Mesodermal cell (in vitro differentiated cells): Measurements from ENCODE around the gene CNIH3.

Experiments
- H3K27ac ChIP-seq: 2 replicates; pipeline ENCODE4 v1.7.0; 2013; ENCODE audit warnings: mild to moderate bottlenecking, low read depth, low read length, moderate library complexity; ENCODE audit not compliant: severe bottlenecking
- H3K36me3 ChIP-seq: 2 replicates; pipeline ENCODE4 v1.7.1; 2013; ENCODE audit warnings: mild to moderate bottlenecking, low read length, moderate library complexity; ENCODE audit not compliant: control insufficient read depth, insufficient read depth
- H3K4me1 ChIP-seq: one replicate; pipeline ENCODE4 v1.7.1; 2013; ENCODE audit warnings: mild to moderate bottlenecking, low read length; ENCODE audit not compliant: insufficient read depth, control insufficient read depth, poor library complexity, severe bottlenecking
- H3K4me3 ChIP-seq: 2 replicates; pipeline ENCODE4 v1.7.0; 2013; ENCODE audit warnings: low read length, control low read depth, mild to moderate bottlenecking; ENCODE audit not compliant: insufficient read depth, poor library complexity, severe bottlenecking; ENCODE audit errors: extremely low read depth
- H3K9me3 ChIP-seq: 2 replicates; pipeline ENCODE4 v1.7.1; 2013; ENCODE audit warnings: mild to moderate bottlenecking, low read length, moderate library complexity; ENCODE audit not compliant: control insufficient read depth
- WGBS, 2 experiments: methylation state at CpG; one replicate each; pipeline ENCODE4 v1.1.5; 2013; ENCODE audit warnings: missing lambda C conversion rate in 2 of 2; ENCODE audit not compliant: insufficient coverage in 2 of 2; 5-methylcytosine and 5-hydroxymethylcytosine counted together

CNIH3 gene

GRCh38 chr1:224589006-224589405, 27.1 kb upstream of the CNIH3 start:
- 76 to 79% methylated on average over 5 to 6 of the region's 6 CpGs for WGBS, 2 experiments
- H3K27ac ChIP-seq, result peak overlapping the region; percentile 52

GRCh38 chr1:224591326-224591725, 24.8 kb upstream of the CNIH3 start:
- H3K9me3 ChIP-seq, result peaks cover 4% of the 10 kb centered on the region

More at GRCh38 chr1:224589006-224589405, 27.1 kb upstream of the CNIH3 start:
- peaks cover 5% of the 10 kb centered on the region for H3K4me1 ChIP-seq
- no peaks in the 10 kb centered on the region for H3K36me3 ChIP-seq
- H3K9me3 ChIP-seq, result peaks cover 4% of the 10 kb centered on the region
- H3K4me3 ChIP-seq, result no peak overlapping the region

GRCh38 chr1:224592636-224593582, 23.2 kb upstream of the CNIH3 start:
- peaks cover 5% of the 10 kb centered on the region for H3K4me1 ChIP-seq
- WGBS, 2 experiments, result 83 to 84% methylated on average over 4 to 5 of the region's 6 CpGs
- H3K36me3 ChIP-seq, result no peaks in the 10 kb centered on the region
- no peak overlapping the region for H3K4me3 ChIP-seq
- H3K9me3 ChIP-seq, result peaks cover 4% of the 10 kb centered on the region
- no peak overlapping the region for H3K27ac ChIP-seq

More at GRCh38 chr1:224591326-224591725, 24.8 kb upstream of the CNIH3 start:
- H3K27ac ChIP-seq, result no peak overlapping the region
- no peak overlapping the region for H3K4me3 ChIP-seq
- no peaks in the 10 kb centered on the region for H3K36me3 ChIP-seq
- WGBS, 2 experiments, result no CpG with 5 or more reads among the region's 1 CpG
- peaks cover 5% of the 10 kb centered on the region for H3K4me1 ChIP-seq

GRCh38 chr1:224594360-224594759, 21.8 kb upstream of the CNIH3 start:
- Histone ChIP-seq H3K9me3 (no peaks in the 10 kb centered on the region), H3K4me3 (no peak overlapping the region), H3K27ac (no peak overlapping the region), H3K4me1 (peaks cover 4% of the 10 kb centered on the region), H3K36me3 (no peaks in the 10 kb centered on the region)
- WGBS, 2 experiments, result 88 to 95% methylated on average over 2 of the region's 3 CpGs

- Histone ChIP-seq H3K27ac (no peak overlapping the region), H3K4me1 (peaks cover 3% of the 10 kb centered on the region), H3K9me3 (no peaks in the 10 kb centered on the region), H3K36me3 (no peaks in the 10 kb centered on the region), H3K4me3 (no peak overlapping the region)
Observed at GRCh38 chr1:224594851-224595250, 21.3 kb upstream of the CNIH3 start.

GRCh38 chr1:224605482-224606181, 10.5 kb upstream of the CNIH3 start:
- no peaks in the 10 kb centered on the region for H3K4me1 ChIP-seq
- H3K9me3 ChIP-seq, result peaks cover 14% of the 10 kb centered on the region
- WGBS, 2 experiments, result 95 to 99% methylated on average over 8 to 9 of the region's 11 CpGs
- no peak overlapping the region for H3K4me3 ChIP-seq
- H3K27ac ChIP-seq, result no peak overlapping the region
- H3K36me3 ChIP-seq, result no peaks in the 10 kb centered on the region

GRCh38 chr1:224607188-224608148, 8.6 kb upstream of the CNIH3 start:
- no peak overlapping the region for H3K27ac ChIP-seq
- peaks cover 14% of the 10 kb centered on the region for H3K9me3 ChIP-seq
- WGBS, 2 experiments, result 79% methylated on average over 2 to 4 of the region's 5 CpGs
- H3K36me3 ChIP-seq, result no peaks in the 10 kb centered on the region
- H3K4me1 ChIP-seq, result no peaks in the 10 kb centered on the region
- H3K4me3 ChIP-seq, result no peak overlapping the region

- Histone ChIP-seq H3K4me3 (no peak overlapping the region), H3K9me3 (peaks cover 14% of the 10 kb centered on the region), H3K36me3 (no peaks in the 10 kb centered on the region), H3K27ac (no peak overlapping the region), H3K4me1 (no peaks in the 10 kb centered on the region)
- 88% methylated on average over 1 of the region's 1 CpG; no CpG with 5 or more reads in 1 of the 2 experiments for WGBS, 2 experiments
Observed at GRCh38 chr1:224609333-224609732, 6.8 kb upstream of the CNIH3 start.

GRCh38 chr1:224612246-224612645, 3.9 kb upstream of the CNIH3 start:
- WGBS, 2 experiments, result 100% methylated on average over 1 of the region's 1 CpG; no CpG with 5 or more reads in 1 of the 2 experiments
- H3K9me3 ChIP-seq, result no peaks in the 10 kb centered on the region
- H3K36me3 ChIP-seq, result no peaks in the 10 kb centered on the region
- no peaks in the 10 kb centered on the region for H3K4me1 ChIP-seq
- no peak overlapping the region for H3K4me3 ChIP-seq
- no peak overlapping the region for H3K27ac ChIP-seq

- Histone ChIP-seq H3K27ac (no peak overlapping the region), H3K4me1 (no peaks in the 10 kb centered on the region), H3K9me3 (no peaks in the 10 kb centered on the region), H3K36me3 (no peaks in the 10 kb centered on the region), H3K4me3 (no peak overlapping the region)
- WGBS, 2 experiments, result 88 to 98% methylated on average over 6 of the region's 6 CpGs
Observed at GRCh38 chr1:224613486-224613885, 2.6 kb upstream of the CNIH3 start.
